ENCODE measurements around the gene EFHC1.

DNA sequence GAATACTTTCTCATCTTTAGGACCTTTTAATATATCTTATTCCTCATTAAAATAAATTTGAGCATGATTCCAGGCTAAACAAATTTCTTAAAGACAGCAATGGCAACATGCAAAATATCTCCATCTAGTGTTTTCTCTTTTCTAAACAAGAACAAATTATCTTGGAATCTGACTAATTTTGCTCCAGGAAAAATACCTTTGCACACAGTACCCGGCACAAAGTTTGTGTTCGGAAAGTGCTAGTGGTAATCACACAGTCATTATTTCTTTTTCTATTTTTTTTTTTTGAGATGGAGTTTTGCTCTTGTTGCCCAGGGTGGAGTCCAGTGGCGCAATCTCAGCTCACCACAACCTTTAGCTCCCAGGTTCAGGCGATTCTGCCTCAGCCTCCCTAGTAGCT lies 8.2 kb upstream of the EFHC1 start:
- TF ChIP-seq CTCF (IDR thresholded peaks at IDR 0.05) (no peak), POLR2AphosphoS5 (IDR thresholded peaks at IDR 0.05) (no peak), POLR2A (IDR thresholded peaks at IDR 0.05) (no peak)
